Spinal cord (tissue), 10 donors: Measurements from ENCODE around the gene MX2. TPM values are rescaled to one million over a fixed set of nuclear protein-coding genes. Genes with fewer than 3 reads are reported as not detected.

Experiments used
- DNase-seq, 6 donors: peaks; one replicate each; pipeline versions ENCODE4 v3.0.0 to v3.0.0-alpha.2; 2013 to 2015; ENCODE audit warnings: low spot score in 6 of 6, low read depth in 4 of 6
- H3K27ac ChIP-seq: one replicate; pipeline ENCODE4 v1.5.1; 2013; ENCODE audit warnings: low read depth, low read length, control low read depth
- H3K27me3 ChIP-seq: one replicate; pipeline ENCODE4 v1.6.1; 2013; ENCODE audit warnings: low read length; ENCODE audit not compliant: control insufficient read depth, insufficient read depth
- H3K36me3 ChIP-seq: one replicate; pipeline ENCODE4 v1.6.1; 2013; ENCODE audit warnings: low read length; ENCODE audit not compliant: control insufficient read depth, insufficient read depth
- H3K4me1 ChIP-seq: one replicate; pipeline ENCODE4 v1.6.1; 2013; ENCODE audit warnings: low read length; ENCODE audit not compliant: control insufficient read depth, insufficient read depth
- H3K4me3 ChIP-seq: one replicate; pipeline ENCODE4 v1.5.1; 2013; ENCODE audit warnings: low read depth, low read length, control low read depth
- H3K9me3 ChIP-seq: one replicate; pipeline ENCODE4 v1.6.1; 2013; ENCODE audit warnings: low read length; ENCODE audit not compliant: control insufficient read depth, insufficient read depth
- WGBS: methylation state at CpG from one replicate; pipeline ENCODE4 v1.1.5; 2013; ENCODE audit warnings: missing lambda C conversion rate; ENCODE audit not compliant: insufficient coverage; 5-methylcytosine and 5-hydroxymethylcytosine counted together
- polyA plus RNA-seq, 2 donors: library from polyadenylated mRNA; unstranded; fragments of 120-200 nt; gene quantifications; one replicate each; pipeline ENCODE4 v1.2.1, GENCODE V29; 2013; ENCODE audit not compliant: insufficient read length in 2 of 2
- total RNA-seq, 2 donors: library from RNA; depleted of rRNA in 1 of 2; stranded (reverse); fragments of 120-200 nt in 1 of 2; fragments of >200 nt in 1 of 2; gene quantifications; one replicate each; pipeline versions ENCODE4 v1.2.3 to v1.2.4, GENCODE V29; 2013 to 2014
- donor health status: healthy.

Gene MX2
- total and polyA plus RNA-seq, 4 donors = 0.90 to 3.2 (median 1.2) TPM

GRCh38 chr21:41453198-41453597, 91.4 kb downstream of the MX2 start:
- Histone ChIP-seq H3K9me3 (no peaks in the 10 kb centered on the region), H3K4me1 (no peaks in the 10 kb centered on the region), H3K4me3 (no peak overlapping the region), H3K27me3 (no peaks in the 10 kb centered on the region), H3K36me3 (no peaks in the 10 kb centered on the region), H3K27ac (no peak overlapping the region)
- DNase-seq = no peak
- WGBS = 83% methylated on average over 2 of the region's 3 CpGs

GRCh38 chr21:41453761-41454160, 91.9 kb downstream of the MX2 start:
- DNase-seq = no peak
- peaks cover 3% of the 10 kb centered on the region for H3K36me3 ChIP-seq
- no peak overlapping the region for H3K4me3 ChIP-seq
- H3K4me1 ChIP-seq = no peaks in the 10 kb centered on the region
- H3K27me3 ChIP-seq = no peaks in the 10 kb centered on the region
- H3K27ac ChIP-seq = no peak overlapping the region
- 50% methylated on average over 2 of the region's 3 CpGs for WGBS
- no peaks in the 10 kb centered on the region for H3K9me3 ChIP-seq

- no peaks in the 10 kb centered on the region for H3K27me3 ChIP-seq
- WGBS = 69% methylated on average over 2 of the region's 6 CpGs
- H3K9me3 ChIP-seq = peaks cover 2% of the 10 kb centered on the region
- H3K27ac ChIP-seq = no peak overlapping the region
- no peak overlapping the region for H3K4me3 ChIP-seq
- H3K36me3 ChIP-seq = peaks cover 3% of the 10 kb centered on the region
- H3K4me1 ChIP-seq = peaks cover 5% of the 10 kb centered on the region
- DNase-seq = no peak
Measured at GRCh38 chr21:41458121-41458520, 96.3 kb downstream of the MX2 start.

- no peak for DNase-seq
- Histone ChIP-seq H3K4me1 (peaks cover 5% of the 10 kb centered on the region), H3K4me3 (no peak overlapping the region), H3K9me3 (peaks cover 4% of the 10 kb centered on the region), H3K36me3 (peaks cover 3% of the 10 kb centered on the region), H3K27ac (no peak overlapping the region), H3K27me3 (no peaks in the 10 kb centered on the region)
- 92% methylated on average over 22 of the region's 22 CpGs for WGBS
Measured at GRCh38 chr21:41458559-41458958, 96.7 kb downstream of the MX2 start.

Other genes with a start within 250 kb of the MX2 start
- 10 to 100 TPM; 33.5 to 36.0 TPM for gene BACE2, start 193.9 kb upstream of the MX2 start, total RNA-seq
- 10 to 100 TPM in 1 of 2 donors, 1 to 10 TPM in 1; 9.2 to 22.9 TPM for gene BACE2, start 193.9 kb upstream of the MX2 start, polyA plus RNA-seq
- 1 to 10 TPM in 1 of 2 donors, under 1 TPM in 1; 0.59 to 1.7 TPM for gene FAM3B, start 45.2 kb upstream of the MX2 start, total RNA-seq
- gene FAM3B, start 45.2 kb upstream of the MX2 start, polyA plus RNA-seq = under 1 TPM; 0.24 to 0.65 TPM
- 10 to 100 TPM; 33.3 to 37.4 TPM for gene MX1, start 64.2 kb downstream of the MX2 start, total RNA-seq
- 10 to 100 TPM; 16.0 to 17.8 TPM for gene MX1, start 64.2 kb downstream of the MX2 start, polyA plus RNA-seq
- gene TMPRSS2, start 146.1 kb downstream of the MX2 start, total RNA-seq = under 1 TPM; 0.88 to 0.89 TPM
- gene TMPRSS2, start 146.1 kb downstream of the MX2 start, polyA plus RNA-seq = under 1 TPM; 0.41 to 0.47 TPM